HepG2 (cell line): ENCODE measurements around the gene RNASE13. TPM values are rescaled to one million over a fixed set of nuclear protein-coding genes. Genes with fewer than 3 reads are reported as not detected.

Experiments
- BRD4 ChIP-seq: sonication (generic); formaldehyde crosslinking; IDR thresholded peaks from 2 replicates; pipeline ENCODE4 v1.4.0; 2020; ENCODE audit warnings: missing genetic modification reagents
- CCDC6 ChIP-seq: sonication (generic); formaldehyde crosslinking; IDR thresholded peaks from 2 replicates; pipeline ENCODE4 v1.8.1; 2022; ENCODE audit warnings: mild to moderate bottlenecking, missing genetic modification reagents, moderate library complexity
- CHD2 ChIP-seq: IDR thresholded peaks from 2 replicates; pipeline ENCODE4 v1.6.1; 2011; ENCODE audit warnings: low read depth, low read length, improper control_type of control experiment
- EHMT2 ChIP-seq: fragments of 200-600 bp; sonication (generic); IDR thresholded peaks from 2 replicates; pipeline ENCODE4 v1.7.0; 2017; ENCODE audit warnings: antibody characterized with exemption, low read depth, low read length, borderline replicate concordance
- EP300 ChIP-seq, 3 experiments: sonication (generic) in 1 of 3; formaldehyde crosslinking in 1 of 3; IDR thresholded peaks; 2 replicates each; pipeline versions ENCODE4 v1.5.1 to v1.6.1; 2011 to 2020; ENCODE audit warnings: low read depth in 2 of 3, low read length in 2 of 3, borderline replicate concordance in 1 of 3, improper control_type of control experiment in 1 of 3, mild to moderate bottlenecking in 1 of 3, missing genetic modification reagents in 1 of 3, moderate library complexity in 1 of 3
- GABPA ChIP-seq, 2 experiments: IDR thresholded peaks; 2 replicates each; pipeline ENCODE4 v1.6.1; 2011 to 2016; ENCODE audit warnings: low read depth in 2 of 2, low read length in 1 of 2, missing biosample characterization in 1 of 2, missing genetic modification characterization in 1 of 2
- JDP2 ChIP-seq: sonication (generic); formaldehyde crosslinking; IDR thresholded peaks from 2 replicates; pipeline ENCODE4 v1.8.1; 2022; ENCODE audit warnings: missing genetic modification reagents, borderline replicate concordance
- MAFK ChIP-seq, 2 experiments: IDR thresholded peaks in 1 of 2; conservative IDR thresholded peaks in 1 of 2; 2 replicates each; pipeline ENCODE4 v1.6.1; 2011; ENCODE audit warnings: improper control_type of control experiment in 2 of 2, low read length in 2 of 2
- NCOR1 ChIP-seq: fragments of 200-600 bp; sonication (generic); IDR thresholded peaks from 2 replicates; pipeline ENCODE4 v1.7.0; 2017; ENCODE audit warnings: antibody characterized with exemption, low read length, borderline replicate concordance
- NR0B2 ChIP-seq: sonication (generic); formaldehyde crosslinking; IDR thresholded peaks from 2 replicates; pipeline ENCODE4 v1.4.0; 2020; ENCODE audit warnings: mild to moderate bottlenecking, missing genetic modification reagents
- PCBP1 ChIP-seq: fragments of 200-400 bp; formaldehyde crosslinking; IDR thresholded peaks from 2 replicates; pipeline ENCODE4 v1.6.1; 2017; ENCODE audit warnings: mild to moderate bottlenecking, low read depth, low read length, borderline replicate concordance
- PHF8 ChIP-seq: sonication (generic); formaldehyde crosslinking; IDR thresholded peaks from 2 replicates; pipeline ENCODE4 v1.5.0; 2020; ENCODE audit warnings: missing genetic modification reagents
- PLSCR1 ChIP-seq: sonication (generic); formaldehyde crosslinking; IDR thresholded peaks from 2 replicates; pipeline ENCODE4 v1.5.0; 2020; ENCODE audit warnings: missing genetic modification reagents, mild to moderate bottlenecking, borderline replicate concordance
- RBM22 ChIP-seq: fragments of 200-400 bp; formaldehyde crosslinking; optimal IDR thresholded peaks from 2 replicates; pipeline ENCODE3; 2017; ENCODE audit warnings: mild to moderate bottlenecking, low read length, moderate library complexity
- RFX3 ChIP-seq: IDR thresholded peaks from 2 replicates; pipeline ENCODE4 v1.6.1; 2016; ENCODE audit warnings: missing biosample characterization, missing genetic modification reagents
- SKI ChIP-seq: fragments of 450-650 bp; IDR thresholded peaks from one replicate; pipeline ENCODE4 v1.6.1; 2018; ENCODE audit warnings: mild to moderate bottlenecking; ENCODE audit not compliant: partially characterized antibody
- TCF12 ChIP-seq, 2 experiments: fragments of 450-650 bp in 1 of 2; sonication (generic) in 1 of 2; formaldehyde crosslinking in 1 of 2; IDR thresholded peaks; 2 replicates each; pipeline versions ENCODE4 v1.6.1 to v1.8.0; 2017 to 2022; ENCODE audit warnings: antibody characterized with exemption in 1 of 2, mild to moderate bottlenecking in 1 of 2, missing genetic modification reagents in 1 of 2, moderate library complexity in 1 of 2
- ZNF557 ChIP-seq: sonication (generic); formaldehyde crosslinking; IDR thresholded peaks from 2 replicates; pipeline ENCODE4 v1.4.0; 2020; ENCODE audit warnings: missing genetic modification reagents
- ZNF75D ChIP-seq: sonication (generic); formaldehyde crosslinking; IDR thresholded peaks from 2 replicates; pipeline ENCODE4 v1.8.1; 2023; ENCODE audit warnings: missing genetic modification reagents, mild to moderate bottlenecking, borderline replicate concordance
- polyA plus RNA-seq, 8 experiments: library from polyadenylated mRNA; depleted of rRNA in 3 of 8; stranded (reverse) in 7 of 8; unstranded in 1 of 8; fragments of >200 nt; fragmentation: Illumina TruSeq in 4 of 8; extraction: Trizol in 4 of 8; gene quantifications; 2 replicates each; pipeline versions ENCODE4 v1.2.1 to v1.2.3, GENCODE V29; 2011 to 2016; ENCODE audit warnings: low read depth in 4 of 8, missing spikeins in 1 of 8, mixed read lengths in 1 of 8; ENCODE audit not compliant: insufficient read depth in 1 of 8
- total RNA-seq, 5 experiments: library from RNA; depleted of rRNA; stranded (reverse); fragments of >200 nt; fragmentation: Illumina TruSeq; extraction: Trizol; gene quantifications; 2 replicates each; pipeline ENCODE4 v1.2.3, GENCODE V29; 2016; ENCODE audit warnings: low read depth in 1 of 5
- TF ChIP-seq, protein P1 (sequence below): sonication (generic); formaldehyde crosslinking; IDR thresholded peaks from 2 replicates; pipeline ENCODE4 v1.5.0; 2020; ENCODE audit warnings: mild to moderate bottlenecking, missing genetic modification reagents, moderate library complexity
- TF ChIP-seq, protein P2 (sequence below): fragments of 450-650 bp; IDR thresholded peaks from 2 replicates; pipeline ENCODE4 v1.6.1; 2017
- TF ChIP-seq, protein P3 (sequence below): sonication (generic); formaldehyde crosslinking; IDR thresholded peaks from 2 replicates; pipeline ENCODE4 v1.4.0; 2020; ENCODE audit warnings: mild to moderate bottlenecking, low read depth, missing genetic modification reagents

Gene RNASE13
- total and polyA plus RNA-seq, 2 of the 13 experiments (the other 11 are each of a cell fraction or from before 2014, with no cell fraction given), result 1.0 TPM; not detected in 1

DNA sequence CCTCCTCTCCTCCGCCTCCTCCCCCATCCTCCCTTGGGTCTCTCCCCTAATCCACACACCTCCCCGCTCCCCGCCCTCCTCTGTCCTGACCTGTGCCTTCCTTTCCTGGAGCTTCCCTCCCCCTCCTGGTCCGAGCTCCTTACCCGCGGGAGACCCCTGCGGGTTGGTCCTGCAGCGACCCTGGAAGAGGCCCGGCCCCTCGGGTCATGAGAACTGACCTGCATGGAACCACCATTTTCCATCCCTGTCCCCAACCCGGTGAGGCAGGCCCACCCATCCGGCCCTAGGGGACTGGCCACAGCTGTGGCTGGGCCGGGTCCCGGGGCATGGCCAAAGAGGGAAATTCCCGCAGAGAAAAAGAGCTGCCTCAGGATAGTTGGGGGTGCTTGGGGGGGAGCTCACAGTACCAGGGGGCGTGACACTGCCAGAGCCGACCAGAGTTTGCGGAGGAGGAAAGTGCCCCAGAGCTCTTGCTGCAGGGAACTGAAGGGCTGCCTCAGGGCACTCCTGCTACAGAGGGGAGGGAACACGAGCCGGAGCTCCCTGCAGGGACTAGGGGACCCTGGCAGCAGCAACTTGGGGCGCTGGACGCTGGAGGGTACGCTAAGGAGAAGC, 36.1 kb upstream of the RNASE13 start (continued):
- no peak for TF ChIP-seq TCF12 (IDR thresholded peaks at IDR 0.05)
- no peak for TF ChIP-seq TCF12 (CRISPR knock-in tag; IDR thresholded peaks at IDR 0.05)
- no peak for TF ChIP-seq CCDC6
- no peak for TF ChIP-seq MAFK (conservative IDR thresholded peaks at IDR 0.05 in 1 of 2, IDR thresholded peaks at IDR 0.05 in 1 of 2; ENCODE audit: low read length in 2 of 2)
- TF ChIP-seq NCOR1, result no peak
- no peak; the same call in 1 of the 2 replicates for TF ChIP-seq PCBP1
- TF ChIP-seq, protein P1, sequence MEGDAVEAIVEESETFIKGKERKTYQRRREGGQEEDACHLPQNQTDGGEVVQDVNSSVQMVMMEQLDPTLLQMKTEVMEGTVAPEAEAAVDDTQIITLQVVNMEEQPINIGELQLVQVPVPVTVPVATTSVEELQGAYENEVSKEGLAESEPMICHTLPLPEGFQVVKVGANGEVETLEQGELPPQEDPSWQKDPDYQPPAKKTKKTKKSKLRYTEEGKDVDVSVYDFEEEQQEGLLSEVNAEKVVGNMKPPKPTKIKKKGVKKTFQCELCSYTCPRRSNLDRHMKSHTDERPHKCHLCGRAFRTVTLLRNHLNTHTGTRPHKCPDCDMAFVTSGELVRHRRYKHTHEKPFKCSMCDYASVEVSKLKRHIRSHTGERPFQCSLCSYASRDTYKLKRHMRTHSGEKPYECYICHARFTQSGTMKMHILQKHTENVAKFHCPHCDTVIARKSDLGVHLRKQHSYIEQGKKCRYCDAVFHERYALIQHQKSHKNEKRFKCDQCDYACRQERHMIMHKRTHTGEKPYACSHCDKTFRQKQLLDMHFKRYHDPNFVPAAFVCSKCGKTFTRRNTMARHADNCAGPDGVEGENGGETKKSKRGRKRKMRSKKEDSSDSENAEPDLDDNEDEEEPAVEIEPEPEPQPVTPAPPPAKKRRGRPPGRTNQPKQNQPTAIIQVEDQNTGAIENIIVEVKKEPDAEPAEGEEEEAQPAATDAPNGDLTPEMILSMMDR (CRISPR knock-in tag), result peak; percentile 78
- TF ChIP-seq ZNF557 (CRISPR knock-in tag), result no peak
- no peak for TF ChIP-seq JDP2 (CRISPR knock-in tag)
- TF ChIP-seq EHMT2, result no peak
- TF ChIP-seq CHD2, result 0 out of 2 replicates have a peak, but pooled peaks have one; percentile 8
- TF ChIP-seq PLSCR1 (CRISPR knock-in tag), result no peak
- no peak for TF ChIP-seq RFX3 (CRISPR knock-in tag)
- TF ChIP-seq ZNF75D (CRISPR knock-in tag), result peak; percentile 25; the same call in 1 of the 2 replicates
- TF ChIP-seq PHF8 (CRISPR knock-in tag), result peak; percentile 64
- TF ChIP-seq SKI, result no peak
- TF ChIP-seq RBM22, result no peak
- no peak for TF ChIP-seq EP300 (IDR thresholded peaks at IDR 0.05; ENCODE audit: low read depth in 2 of 2, low read length in 2 of 2)
- TF ChIP-seq EP300 (CRISPR knock-in tag; IDR thresholded peaks at IDR 0.05; ENCODE audit: borderline replicate concordance), result no peak
- TF ChIP-seq NR0B2 (CRISPR knock-in tag), result 0 out of 2 replicates have a peak, but pooled peaks have one; percentile 20
- TF ChIP-seq, protein P2, sequence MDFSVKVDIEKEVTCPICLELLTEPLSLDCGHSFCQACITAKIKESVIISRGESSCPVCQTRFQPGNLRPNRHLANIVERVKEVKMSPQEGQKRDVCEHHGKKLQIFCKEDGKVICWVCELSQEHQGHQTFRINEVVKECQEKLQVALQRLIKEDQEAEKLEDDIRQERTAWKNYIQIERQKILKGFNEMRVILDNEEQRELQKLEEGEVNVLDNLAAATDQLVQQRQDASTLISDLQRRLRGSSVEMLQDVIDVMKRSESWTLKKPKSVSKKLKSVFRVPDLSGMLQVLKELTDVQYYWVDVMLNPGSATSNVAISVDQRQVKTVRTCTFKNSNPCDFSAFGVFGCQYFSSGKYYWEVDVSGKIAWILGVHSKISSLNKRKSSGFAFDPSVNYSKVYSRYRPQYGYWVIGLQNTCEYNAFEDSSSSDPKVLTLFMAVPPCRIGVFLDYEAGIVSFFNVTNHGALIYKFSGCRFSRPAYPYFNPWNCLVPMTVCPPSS, result no peak
- TF ChIP-seq, protein P3, sequence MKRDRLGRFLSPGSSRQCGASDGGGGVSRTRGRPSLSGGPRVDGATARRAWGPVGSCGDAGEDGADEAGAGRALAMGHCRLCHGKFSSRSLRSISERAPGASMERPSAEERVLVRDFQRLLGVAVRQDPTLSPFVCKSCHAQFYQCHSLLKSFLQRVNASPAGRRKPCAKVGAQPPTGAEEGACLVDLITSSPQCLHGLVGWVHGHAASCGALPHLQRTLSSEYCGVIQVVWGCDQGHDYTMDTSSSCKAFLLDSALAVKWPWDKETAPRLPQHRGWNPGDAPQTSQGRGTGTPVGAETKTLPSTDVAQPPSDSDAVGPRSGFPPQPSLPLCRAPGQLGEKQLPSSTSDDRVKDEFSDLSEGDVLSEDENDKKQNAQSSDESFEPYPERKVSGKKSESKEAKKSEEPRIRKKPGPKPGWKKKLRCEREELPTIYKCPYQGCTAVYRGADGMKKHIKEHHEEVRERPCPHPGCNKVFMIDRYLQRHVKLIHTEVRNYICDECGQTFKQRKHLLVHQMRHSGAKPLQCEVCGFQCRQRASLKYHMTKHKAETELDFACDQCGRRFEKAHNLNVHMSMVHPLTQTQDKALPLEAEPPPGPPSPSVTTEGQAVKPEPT (CRISPR knock-in tag), result no peak
- TF ChIP-seq BRD4 (CRISPR knock-in tag), result no peak
- TF ChIP-seq GABPA (IDR thresholded peaks at IDR 0.05; ENCODE audit: low read depth, low read length), result no peak
- TF ChIP-seq GABPA (CRISPR knock-in tag; IDR thresholded peaks at IDR 0.05; ENCODE audit: low read depth), result no peak
